GM19240 (cell line): ENCODE data around the gene IL1RL1.
"Not testable (repeated sequence)": the region's sequence is repeated elsewhere in the genome, so short reads cannot be mapped to it uniquely, and the experiment has no call there.

Source experiments
- DNase-seq: peaks from one replicate; pipeline ENCODE4 v3.0.0; 2011; ENCODE audit warnings: low spot score; ENCODE audit not compliant: insufficient read length

IL1RL1 gene

DNA sequence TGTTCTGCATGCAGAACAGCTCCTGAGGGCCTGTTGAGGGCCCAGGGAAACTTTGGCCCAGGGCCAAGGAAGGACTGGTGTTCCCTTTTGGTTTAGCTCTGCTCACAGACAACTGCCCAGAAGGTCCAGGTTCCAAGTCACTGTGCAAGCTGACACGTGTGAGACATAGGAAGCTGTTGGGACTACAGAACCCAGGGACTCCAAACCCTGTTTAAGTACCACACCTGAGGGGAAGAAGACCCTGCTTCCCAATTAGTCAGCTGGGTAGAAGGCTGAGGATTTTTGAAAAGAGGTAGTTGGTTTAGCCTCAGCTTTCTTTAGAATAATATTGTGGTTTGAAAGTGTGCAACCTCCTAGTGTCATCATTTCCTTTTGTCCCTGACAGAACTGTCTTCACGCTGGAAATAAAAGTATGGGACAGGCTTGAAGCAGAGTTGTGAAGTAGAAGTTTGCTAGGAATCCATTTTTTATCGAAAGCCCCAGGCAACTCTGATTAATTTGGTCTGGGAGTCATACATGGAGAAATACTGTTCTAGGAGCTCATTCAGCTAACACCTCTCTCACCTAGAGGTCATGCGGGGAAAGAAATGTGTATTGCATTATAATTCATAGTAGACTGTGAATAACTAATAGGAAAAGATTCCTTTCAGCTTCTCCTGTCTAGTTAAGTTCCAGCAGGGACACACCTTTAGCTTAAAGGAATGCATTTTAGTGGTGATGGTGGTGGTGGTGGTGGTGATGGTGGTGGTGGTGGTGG, 19.9 kb upstream of the IL1RL1 start:
- no peak for DNase-seq

DNA sequence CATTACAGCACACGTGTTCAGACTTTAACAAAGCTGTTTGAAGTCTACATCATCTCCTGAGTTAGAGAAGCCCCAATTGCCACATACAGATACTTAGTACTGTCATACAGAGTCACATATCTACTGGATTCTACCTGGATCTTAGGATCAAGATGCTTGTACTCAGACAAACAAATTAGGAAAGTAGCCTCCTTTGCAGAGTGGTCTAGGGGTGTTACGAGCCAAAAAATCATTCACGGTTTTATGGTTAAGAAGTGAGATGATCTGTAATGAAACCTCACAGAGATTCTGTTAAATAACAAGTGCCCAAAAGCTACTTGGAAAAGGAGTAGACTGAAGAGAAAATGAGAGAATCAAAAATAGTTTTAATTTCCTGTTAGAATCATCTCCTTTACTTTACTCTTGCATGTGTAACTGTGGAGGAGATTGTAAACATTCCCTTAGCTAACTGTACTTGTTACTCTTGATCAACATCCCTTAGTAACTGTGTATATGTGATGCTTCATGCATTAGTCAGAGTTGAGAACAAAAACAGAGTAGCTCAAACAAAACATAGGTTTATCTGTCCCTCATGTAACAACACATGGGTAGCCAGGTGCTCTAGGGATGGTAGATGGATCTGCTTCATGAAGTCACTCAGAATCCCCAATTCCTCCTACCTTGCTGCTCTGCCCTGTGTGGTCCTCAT, 16.4 kb upstream of the IL1RL1 start:
- DNase-seq = no peak

DNA sequence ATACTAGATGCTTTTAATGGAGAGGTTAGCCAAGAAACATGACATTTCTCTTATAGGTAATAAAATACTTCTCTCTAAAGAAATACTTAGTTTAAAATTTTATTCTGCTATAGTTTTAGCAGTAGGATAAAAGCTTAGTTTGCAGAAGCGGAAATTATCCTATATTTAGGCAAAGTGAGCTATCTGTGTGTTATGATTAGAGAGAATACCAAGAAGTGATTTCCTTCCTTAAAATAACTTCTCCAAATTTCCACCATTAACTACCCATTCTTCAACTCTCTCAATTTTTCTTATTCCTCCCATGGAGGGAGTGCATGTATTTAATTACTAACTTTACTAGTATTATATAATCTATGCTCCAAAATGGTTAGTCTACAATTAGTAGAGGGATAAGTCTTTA, 15.8 kb upstream of the IL1RL1 start:
- DNase-seq = no peak

DNA sequence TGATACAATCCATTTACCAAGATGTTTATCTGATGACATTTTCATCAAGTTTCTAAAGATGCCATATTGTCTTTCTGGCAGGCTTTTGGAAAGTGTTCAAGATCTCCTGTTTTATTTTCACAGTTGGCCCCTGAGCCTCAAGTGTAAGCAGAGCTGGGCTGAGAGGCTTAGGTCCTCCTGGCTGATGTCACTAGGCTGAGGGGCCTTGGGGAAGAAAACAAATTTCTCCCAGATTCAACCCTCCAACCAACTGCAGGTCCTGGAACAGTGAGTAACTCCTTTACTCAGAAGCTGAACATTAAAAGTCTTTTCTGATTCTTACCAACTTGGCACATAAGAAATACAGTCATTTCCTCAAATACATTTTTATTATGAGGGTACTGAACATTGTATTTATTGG, 14.9 kb upstream of the IL1RL1 start:
- no peak for DNase-seq

DNA sequence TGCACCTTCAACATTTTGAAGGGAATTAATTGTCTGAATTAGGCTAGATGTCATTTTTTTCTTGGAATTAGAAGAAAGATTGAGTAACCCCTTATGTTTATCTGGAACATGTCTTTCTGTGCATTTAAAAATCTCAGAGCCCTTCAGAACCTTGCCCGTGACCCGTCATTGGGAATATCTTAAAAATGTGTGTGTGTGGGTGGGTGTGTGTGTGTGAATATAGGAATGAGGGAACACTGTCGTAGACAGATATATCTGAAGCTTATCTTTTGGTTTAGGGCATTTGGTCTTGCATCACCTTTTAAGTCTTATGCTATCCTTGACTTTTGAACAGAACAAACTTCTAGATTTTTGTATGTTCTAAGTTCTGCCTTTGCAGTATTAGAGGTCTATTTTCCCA, 13.5 kb upstream of the IL1RL1 start:
- no peak for DNase-seq

DNA sequence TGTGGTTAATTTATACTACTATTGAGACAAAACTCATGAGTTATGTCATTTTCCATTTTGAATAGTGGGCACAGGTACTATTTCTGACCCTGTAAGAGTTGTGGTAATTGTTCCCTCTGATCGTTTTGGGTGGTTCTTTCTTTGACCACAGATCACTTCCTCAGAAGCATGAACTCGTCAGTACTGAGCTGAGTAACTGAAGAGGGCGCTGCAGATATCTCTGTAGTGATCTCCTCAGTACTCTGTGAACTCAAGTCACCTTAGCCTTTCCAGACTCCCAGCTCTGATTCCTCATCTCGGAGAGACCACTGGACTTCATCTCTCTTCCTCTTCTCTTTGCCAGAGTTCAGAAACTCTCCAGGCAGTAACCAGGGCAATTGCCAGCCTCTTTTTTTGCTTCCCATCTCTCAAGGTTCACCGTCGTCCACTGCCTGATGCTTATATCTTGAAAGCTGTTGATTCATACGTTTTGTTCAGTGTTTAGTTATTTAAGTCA, 9.4 kb upstream of the IL1RL1 start:
- DNase-seq = no peak

DNA sequence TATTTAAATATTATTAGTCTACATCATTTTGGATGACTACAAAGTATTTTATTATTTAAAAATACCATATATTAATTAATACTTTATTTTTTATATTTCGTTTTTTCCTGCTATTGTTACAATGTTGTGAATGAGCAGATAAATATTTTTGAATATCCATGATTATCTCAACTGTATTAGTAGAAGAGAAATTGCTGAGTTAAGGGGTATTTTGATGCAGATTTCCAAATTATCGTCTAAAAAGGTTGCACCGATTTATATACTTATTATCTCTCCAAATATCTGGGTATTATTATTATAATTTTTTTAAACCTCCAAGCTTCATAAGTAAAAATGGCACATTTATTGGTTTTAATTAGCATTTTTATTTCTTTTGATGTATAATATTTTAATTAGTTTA, 8.9 kb upstream of the IL1RL1 start:
- DNase-seq = no peak

DNA sequence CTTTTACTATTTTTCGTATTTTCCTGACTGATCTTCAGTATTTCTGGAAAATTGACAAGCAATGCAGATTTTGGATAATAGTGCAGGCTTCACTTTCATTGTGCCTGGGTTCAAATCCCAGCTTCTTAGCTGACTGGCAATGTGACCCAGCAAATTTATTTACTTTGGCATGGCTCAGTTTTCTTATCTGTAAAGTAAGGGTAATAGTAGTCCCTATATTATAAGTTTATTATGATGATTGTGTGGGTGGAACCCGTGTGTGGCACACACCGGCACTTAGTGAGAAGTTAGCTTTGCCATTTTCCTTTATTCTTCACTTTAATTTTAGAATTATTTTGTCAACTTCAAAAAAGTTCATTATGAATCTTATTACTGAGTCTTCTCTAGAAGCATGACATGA, 7.8 kb upstream of the IL1RL1 start:
- no peak for DNase-seq

DNA sequence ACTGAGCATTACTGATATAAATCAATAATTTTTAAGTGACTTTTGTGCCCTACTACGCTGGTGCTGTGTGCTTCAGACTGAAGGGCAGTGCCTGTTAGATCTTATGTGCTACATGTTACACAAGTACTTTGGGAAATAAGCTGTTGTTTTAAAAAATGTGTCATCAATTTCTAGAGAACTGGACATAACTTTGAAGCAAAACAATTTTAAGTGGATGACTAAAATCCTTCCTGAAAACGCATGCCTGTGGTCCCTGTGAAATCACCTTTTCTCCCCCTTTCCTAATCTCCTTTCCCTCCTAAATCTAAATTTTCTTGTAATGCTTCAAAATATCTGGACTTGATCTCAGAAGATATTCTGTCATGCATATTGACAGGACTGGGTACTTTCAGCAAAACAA, 7.1 kb upstream of the IL1RL1 start:
- no peak for DNase-seq

DNA sequence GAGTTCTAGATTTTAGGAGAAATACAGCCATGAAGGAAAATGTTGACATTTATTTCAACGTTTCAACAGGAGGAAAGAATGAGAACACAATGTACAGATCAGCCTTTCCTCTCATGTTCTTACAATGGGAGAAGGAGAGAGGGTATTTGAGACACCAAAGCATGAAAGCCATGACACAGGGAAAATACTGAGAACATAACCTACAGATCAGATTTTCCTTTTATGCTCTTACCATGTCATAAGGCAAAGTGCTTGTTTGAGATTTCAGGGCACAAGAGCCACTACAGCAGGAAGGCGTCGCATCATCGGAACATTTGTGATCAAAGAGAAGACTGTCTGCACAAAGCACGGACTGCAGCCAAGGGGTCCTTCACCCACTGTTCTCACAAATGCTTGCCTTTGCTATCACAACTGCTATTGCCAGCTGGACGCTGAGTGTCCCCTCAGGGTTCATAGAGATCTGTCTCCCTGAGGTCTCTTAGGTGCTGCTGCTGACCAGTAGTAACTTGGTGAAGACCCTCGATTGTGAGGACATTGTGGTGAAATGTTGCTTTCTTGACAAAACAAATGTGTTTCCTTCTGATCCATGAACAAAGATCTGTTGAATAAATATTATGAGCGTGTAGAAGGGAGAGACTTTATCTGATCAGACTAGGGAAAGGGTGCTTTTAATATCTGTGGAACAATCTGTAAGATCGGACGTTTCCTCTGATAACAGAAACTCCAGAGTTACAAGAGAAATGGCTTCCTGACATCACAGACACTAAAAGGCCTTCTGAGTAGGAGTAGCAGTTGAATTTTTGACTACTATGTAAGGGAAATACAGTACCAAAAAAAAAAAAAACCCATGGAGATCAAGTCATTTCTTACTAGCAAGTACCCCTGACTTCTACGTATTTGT, 6.4 kb upstream of the IL1RL1 start:
- no peak for DNase-seq

DNA sequence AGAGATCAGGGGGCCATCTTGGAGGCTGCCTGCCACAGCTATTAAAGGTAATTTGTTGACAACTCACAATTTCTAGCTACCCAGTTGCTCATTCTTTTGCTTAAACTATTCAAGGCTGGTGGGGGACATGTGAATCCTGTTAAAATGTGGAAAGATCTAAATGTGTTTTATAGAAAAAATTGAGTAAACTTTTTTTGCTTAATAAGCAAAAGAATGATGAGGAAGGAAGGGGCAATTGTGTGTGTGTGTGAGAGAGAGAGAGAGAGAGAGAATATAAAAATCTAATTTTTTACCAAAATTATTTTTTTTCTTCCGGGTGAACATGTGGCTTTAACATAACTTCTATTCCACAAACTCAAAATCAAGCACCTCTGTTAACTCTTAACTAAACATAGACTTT, 5.2 kb upstream of the IL1RL1 start:
- DNase-seq = no peak

DNA sequence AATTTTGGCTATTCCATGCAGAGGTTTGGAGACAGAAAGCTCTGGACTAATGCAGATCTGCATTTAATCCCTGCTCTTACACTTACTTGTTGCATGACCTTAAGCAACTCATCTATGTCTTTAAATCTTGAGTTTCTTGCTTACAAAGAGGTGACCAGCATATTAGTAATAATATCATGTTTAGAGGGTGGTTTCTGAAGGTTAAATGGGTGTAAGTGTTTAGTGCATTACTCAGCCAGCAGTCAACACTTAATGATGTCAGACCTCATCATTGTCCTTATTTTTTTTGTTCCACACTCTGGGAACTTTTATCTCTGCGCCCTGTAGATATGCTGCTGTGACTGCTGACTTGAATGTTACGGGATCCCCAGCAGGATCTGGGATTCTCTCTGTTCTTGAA, 1.7 kb downstream of the IL1RL1 start:
- no peak for DNase-seq

DNA sequence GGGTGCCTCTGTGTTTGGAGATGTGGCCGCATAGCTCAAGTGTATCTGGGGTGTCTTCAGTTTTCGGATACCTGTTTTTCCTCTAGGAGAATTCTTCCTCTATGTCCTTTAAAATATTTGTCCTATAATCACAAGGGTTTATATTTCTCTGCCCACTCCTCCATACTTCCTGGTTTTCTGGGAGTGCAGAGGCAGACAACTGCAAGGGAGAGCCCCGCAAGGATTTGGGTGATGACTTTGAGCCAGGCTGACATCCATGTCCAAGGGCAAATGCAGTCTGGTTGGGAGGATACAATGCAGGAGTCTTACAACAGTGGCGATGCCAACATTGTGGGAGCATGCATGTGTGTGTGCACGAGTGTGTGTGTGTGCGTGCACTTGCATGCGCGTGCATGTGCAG, 2.1 kb downstream of the IL1RL1 start:
- DNase-seq = no peak

DNA sequence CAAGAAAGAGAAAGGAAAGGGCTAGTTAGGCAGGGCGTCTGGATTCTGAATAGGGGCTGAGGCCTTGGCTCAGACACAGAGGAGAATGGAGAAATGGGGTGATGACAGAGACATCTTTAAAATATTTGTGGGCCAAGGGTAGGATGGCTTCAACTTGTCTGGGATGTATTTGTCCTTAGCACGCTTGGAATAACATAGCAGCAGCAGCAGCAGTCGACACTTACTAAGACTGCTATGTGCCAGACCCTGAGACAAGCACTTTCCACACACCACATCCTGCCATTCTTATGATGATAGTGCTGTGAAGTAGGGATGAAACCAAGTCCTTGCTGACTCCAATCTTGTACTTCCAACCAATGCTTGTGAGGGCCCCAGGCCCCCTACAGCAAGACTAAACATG, 2.6 kb downstream of the IL1RL1 start:
- no peak for DNase-seq

DNA sequence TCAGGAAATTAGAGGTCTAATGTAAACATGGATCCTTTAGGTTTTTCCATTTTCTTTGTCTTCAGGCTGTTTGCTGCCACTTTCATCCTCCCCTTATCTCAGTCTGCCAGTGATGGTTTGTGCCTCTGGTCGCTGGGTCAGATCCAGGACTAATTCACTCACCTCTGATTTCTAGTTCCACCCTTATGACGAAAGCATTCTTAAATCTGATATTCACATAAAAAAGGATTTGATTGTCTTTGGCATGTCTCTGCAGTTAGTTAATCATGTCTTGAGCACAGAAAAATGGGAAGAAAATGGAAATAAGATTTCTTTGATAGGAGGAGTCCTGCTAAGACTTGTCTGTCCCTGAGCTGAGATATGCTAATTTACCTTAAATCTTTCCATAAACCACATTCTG, 4.6 kb downstream of the IL1RL1 start:
- DNase-seq = no peak

DNA sequence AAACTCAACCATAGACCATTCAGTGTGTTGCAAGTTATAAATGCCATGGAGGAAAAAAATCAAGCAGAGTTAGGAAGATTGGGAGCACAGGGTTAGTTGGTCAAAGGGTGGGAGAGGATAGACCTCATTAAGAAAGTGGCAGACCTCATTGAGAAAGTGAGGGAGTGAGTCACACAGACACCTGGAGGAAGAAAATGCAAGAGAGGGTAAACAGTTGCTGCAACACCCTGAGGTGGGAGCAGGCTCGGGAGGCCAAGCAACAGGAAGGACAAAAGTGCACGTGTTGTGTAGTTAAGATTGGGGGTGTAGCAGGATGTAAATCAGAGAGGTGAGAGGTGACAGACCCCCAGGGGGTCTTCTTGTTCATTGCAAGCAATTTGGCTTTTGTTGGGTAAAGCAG, 6.4 kb downstream of the IL1RL1 start:
- no peak for DNase-seq

DNA sequence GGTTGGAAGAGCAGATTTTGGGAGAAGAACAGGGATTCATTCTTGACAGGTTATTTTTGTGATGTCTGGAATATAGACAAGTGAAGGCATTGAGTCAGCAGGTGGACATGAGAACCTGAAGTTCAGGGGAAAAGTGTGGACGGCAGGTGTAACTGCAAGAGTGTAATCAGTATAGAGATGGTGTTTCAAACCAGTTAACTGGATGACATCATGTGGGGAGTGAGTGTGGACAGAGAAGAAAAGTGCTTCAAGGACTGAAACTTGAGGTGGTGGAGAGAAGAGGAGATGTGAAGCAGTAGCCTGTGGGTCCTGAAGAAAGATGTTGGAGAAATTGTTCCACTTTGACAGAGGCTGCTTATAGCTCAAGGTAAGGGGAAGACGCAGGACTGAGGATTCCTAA, 7.1 kb downstream of the IL1RL1 start:
- no peak for DNase-seq

DNA sequence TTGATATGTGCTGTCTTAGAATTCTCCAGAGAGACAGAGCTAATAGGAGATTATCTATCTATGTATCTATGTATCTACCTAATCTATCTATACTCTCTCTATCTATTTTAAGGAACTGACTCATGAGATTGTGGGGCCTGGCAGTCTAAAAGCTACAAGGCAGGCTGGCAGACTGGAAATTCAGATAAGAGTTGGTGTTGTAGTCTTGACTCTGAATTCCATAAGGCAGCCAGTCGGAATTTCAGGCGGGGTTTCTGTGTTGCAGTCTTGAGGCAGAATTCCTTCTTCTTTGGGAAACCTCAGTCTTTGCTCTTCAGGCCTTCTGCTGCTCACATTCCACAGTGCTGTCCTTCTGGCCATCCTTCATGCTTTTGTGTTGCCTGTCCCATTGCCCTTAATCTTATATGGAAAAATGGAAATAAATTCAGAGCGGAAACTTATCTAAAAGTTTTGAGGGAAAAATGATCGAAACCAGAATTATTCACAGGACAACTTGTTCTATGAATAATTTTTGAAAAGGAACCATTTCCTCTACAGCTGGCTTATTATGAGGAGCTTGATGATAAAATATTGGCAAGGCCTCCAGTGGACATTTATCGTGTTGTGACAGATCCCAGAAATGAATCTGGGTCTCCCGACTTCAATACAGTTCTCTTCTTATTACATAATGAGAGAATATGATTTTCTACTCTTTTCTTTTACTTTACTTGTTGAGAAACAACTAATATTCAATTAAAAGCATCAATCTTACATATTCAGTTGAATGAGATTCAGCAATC, 10.8 kb downstream of the IL1RL1 start:
- DNase-seq = no peak

DNA sequence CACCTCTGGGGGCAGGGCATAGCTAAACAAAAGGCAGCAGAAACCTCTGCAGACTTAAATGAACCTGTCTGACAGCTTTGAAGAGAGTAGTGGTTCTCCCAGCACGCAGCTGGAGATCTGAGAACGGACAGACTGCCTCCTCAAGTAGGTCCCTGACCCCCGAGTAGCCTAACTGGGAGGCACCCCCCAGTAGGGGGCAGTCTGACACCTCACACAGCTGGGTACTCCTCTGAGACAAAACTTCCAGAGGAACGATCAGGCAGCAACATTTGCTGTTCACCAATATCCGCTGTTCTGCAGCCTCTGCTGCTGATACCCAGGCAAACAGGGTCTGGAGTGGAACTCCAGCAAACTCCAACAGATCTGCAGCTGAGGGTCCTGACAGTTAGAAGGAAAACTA, 13.6 kb downstream of the IL1RL1 start:
- DNase-seq = not testable (repeated sequence)

DNA sequence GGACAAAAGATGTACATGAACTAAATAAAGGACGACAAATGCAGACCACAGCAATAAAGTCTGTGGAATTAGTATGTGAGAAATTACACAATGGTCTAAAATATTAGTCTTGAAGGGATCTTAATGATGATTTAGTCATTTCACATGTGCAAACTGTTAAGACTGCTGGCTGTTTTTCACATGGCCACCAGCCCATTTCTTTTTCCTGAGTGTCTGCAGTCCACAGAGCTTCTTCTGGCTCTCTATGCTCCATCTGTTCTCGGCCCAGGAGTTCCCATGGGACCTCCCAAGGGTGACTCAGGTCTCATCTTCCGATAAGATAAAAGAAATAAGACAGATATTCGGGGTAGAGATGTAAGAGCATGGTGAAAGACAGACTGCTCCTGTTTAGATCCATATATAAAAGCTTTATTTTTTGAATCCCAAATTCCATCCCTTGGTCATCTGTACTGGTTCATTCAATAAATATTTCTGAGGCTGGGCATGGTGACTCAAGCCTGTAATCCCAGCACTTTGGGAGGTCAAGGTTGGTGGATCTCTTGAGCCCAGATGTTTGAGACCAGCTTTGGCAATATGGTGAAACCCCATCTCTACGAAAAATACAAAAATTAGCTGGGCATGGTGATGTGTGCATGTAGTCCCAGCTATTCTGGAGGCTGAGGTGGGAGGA, 20.1 kb downstream of the IL1RL1 start:
- no peak for DNase-seq

DNA sequence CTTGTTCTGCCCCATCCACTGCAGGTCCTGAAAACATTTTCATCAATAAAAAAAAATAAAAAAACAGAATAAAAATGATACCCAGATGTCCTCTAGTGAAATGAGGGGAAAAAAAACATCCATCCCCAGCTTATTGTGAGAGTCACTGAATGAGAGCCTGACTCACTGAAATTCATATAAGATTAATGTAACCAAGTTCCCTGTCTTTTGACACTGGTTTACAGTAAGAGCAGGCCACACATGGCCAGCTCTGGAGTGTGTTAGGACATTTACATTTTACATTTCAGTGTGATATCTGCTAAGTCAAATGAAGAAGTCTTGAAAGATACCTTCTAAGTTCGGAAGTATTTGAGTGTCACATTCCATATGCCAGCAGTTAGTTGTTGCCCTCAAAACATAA, 23.1 kb downstream of the IL1RL1 start:
- no peak for DNase-seq
